Measurements from ENCODE around the gene SLC9A4. TPM values are rescaled to one million over a fixed set of nuclear protein-coding genes. Genes with fewer than 3 reads are reported as not detected.
A peak's percentile ranks its signal among the peaks of the same experiment; 100 is the strongest.

The SLC9A4 gene
- total RNA-seq, 2 donors from 2014 or later = 0.78 TPM; not detected in 1

GRCh38 chr2:102499558-102499957, 26.5 kb downstream of the SLC9A4 start:
- DNase-seq = no peak
- no peak overlapping the region for H3K27ac ChIP-seq
- no peaks in the 10 kb centered on the region for H3K27me3 ChIP-seq
- H3K9me3 ChIP-seq = no peaks in the 10 kb centered on the region
- no peaks in the 10 kb centered on the region for H3K36me3 ChIP-seq (replicated peaks in 1 of 2; ENCODE audit: insufficient read depth in 1 of 2, low read depth in 2 of 2)
- ATAC-seq = no peak
- intact Hi-C loops (cut with DNase I) = no loop called here
- no peaks in the 10 kb centered on the region for H3K4me1 ChIP-seq
- 42 to 75% methylated on average over 1 of the region's 1 CpG for WGBS, 2 donors
- no peak overlapping the region for H3K4me3 ChIP-seq
- TF ChIP-seq POLR2A (IDR thresholded peaks at IDR 0.05) = no peak
- TF ChIP-seq CTCF (IDR thresholded peaks at IDR 0.05) = no peak

GRCh38 chr2:102502576-102502975, 29.6 kb downstream of the SLC9A4 start:
- Histone ChIP-seq H3K27me3 (no peaks in the 10 kb centered on the region), H3K36me3 (replicated peaks in 1 of 2; ENCODE audit: insufficient read depth in 1 of 2, low read depth in 2 of 2) (no peaks in the 10 kb centered on the region), H3K27ac (no peak overlapping the region), H3K4me3 (no peak overlapping the region), H3K9me3 (no peaks in the 10 kb centered on the region), H3K4me1 (no peaks in the 10 kb centered on the region)
- TF ChIP-seq POLR2A (IDR thresholded peaks at IDR 0.05) = no peak
- TF ChIP-seq CTCF (IDR thresholded peaks at IDR 0.05) = no peak
- DNase-seq (no peak), ATAC-seq (no peak)
- WGBS, 2 donors = 73 to 80% methylated on average over 8 of the region's 8 CpGs
- intact Hi-C loops (cut with DNase I) = no loop called here

GRCh38 chr2:102504833-102505232, 31.8 kb downstream of the SLC9A4 start:
- no peak for DNase-seq
- ATAC-seq = no peak
- Histone ChIP-seq H3K9me3 (no peaks in the 10 kb centered on the region), H3K36me3 (replicated peaks in 1 of 2; ENCODE audit: insufficient read depth in 1 of 2, low read depth in 2 of 2) (no peaks in the 10 kb centered on the region), H3K27ac (no peak overlapping the region), H3K4me1 (no peaks in the 10 kb centered on the region), H3K27me3 (no peaks in the 10 kb centered on the region), H3K4me3 (no peak overlapping the region)
- WGBS, 2 donors = 74 to 77% methylated on average over 8 of the region's 8 CpGs
- TF ChIP-seq CTCF (IDR thresholded peaks at IDR 0.05) (no peak), POLR2A (IDR thresholded peaks at IDR 0.05) (no peak)
- intact Hi-C loops (cut with DNase I) = no loop called here

GRCh38 chr2:102505290-102505689, 32.3 kb downstream of the SLC9A4 start:
- WGBS, 2 donors = 23 to 30% methylated on average over 10 of the region's 10 CpGs
- Histone ChIP-seq H3K27me3 (no peaks in the 10 kb centered on the region), H3K27ac (no peak overlapping the region), H3K9me3 (no peaks in the 10 kb centered on the region), H3K36me3 (replicated peaks in 1 of 2; ENCODE audit: insufficient read depth in 1 of 2, low read depth in 2 of 2) (no peaks in the 10 kb centered on the region), H3K4me1 (no peaks in the 10 kb centered on the region), H3K4me3 (no peak overlapping the region)
- ATAC-seq (no peak), DNase-seq (peak in 3 of 4 donors; percentile 22 to 41 (median 36))
- intact Hi-C loops (cut with DNase I) = no loop called here
- no peak for TF ChIP-seq POLR2A (IDR thresholded peaks at IDR 0.05)
- no peak for TF ChIP-seq CTCF (IDR thresholded peaks at IDR 0.05)

- no peak for TF ChIP-seq POLR2A (IDR thresholded peaks at IDR 0.05)
- TF ChIP-seq CTCF (IDR thresholded peaks at IDR 0.05) = no peak
- intact Hi-C loops (cut with DNase I) = no loop called here
- Histone ChIP-seq H3K27ac (no peak overlapping the region), H3K4me1 (no peaks in the 10 kb centered on the region), H3K36me3 (replicated peaks in 1 of 2; ENCODE audit: insufficient read depth in 1 of 2, low read depth in 2 of 2) (no peaks in the 10 kb centered on the region), H3K4me3 (no peak overlapping the region), H3K27me3 (no peaks in the 10 kb centered on the region), H3K9me3 (no peaks in the 10 kb centered on the region)
- 80 to 87% methylated on average over 5 of the region's 5 CpGs for WGBS, 2 donors
- ATAC-seq (no peak), DNase-seq (no peak)
These were observed 33.7 kb downstream of the SLC9A4 start for GRCh38 chr2:102506743-102507142.
